CD4-positive, alpha-beta T cell treated with Interleukin-10 for 1 hour (primary cell): ENCODE data around the gene SLC41A3.

ENCODE experiments used
- DNase-seq: peaks from one replicate; pipeline ENCODE4 v3.0.0-alpha.2; 2020

The SLC41A3 gene

GRCh38 chr3:126083913-126084767, at the start of gene SLC41A3:
SLC41A3 (minus strand) TSS chr3:126084124; CDS start chr3:126068219, 15,905 bp downstream.
- peak; percentile 85 for DNase-seq

GRCh38 chr3:126133606-126134005, 49.7 kb upstream of the SLC41A3 start:
- DNase-seq: no peak

- DNase-seq: no peak
These were observed 49.0 kb upstream of the SLC41A3 start for GRCh38 chr3:126132751-126133511.

- DNase-seq: no peak
These were observed 48.2 kb upstream of the SLC41A3 start for GRCh38 chr3:126131881-126132750.

- DNase-seq: no peak
These were observed 47.2 kb upstream of the SLC41A3 start for GRCh38 chr3:126130981-126131745.

GRCh38 chr3:126130081-126130855, 46.3 kb upstream of the SLC41A3 start:
- no peak for DNase-seq

- DNase-seq: no peak
These were observed 45.5 kb upstream of the SLC41A3 start for GRCh38 chr3:126129398-126129891.

- DNase-seq: no peak
These were observed 44.8 kb upstream of the SLC41A3 start for GRCh38 chr3:126128504-126129397.

- no peak for DNase-seq
These were observed 44.0 kb upstream of the SLC41A3 start for GRCh38 chr3:126127904-126128303.

- DNase-seq: no peak
These were observed 43.5 kb upstream of the SLC41A3 start for GRCh38 chr3:126127452-126127851.

- no peak for DNase-seq
These were observed 43.0 kb upstream of the SLC41A3 start for GRCh38 chr3:126126811-126127431.

GRCh38 chr3:126126286-126126685, 42.4 kb upstream of the SLC41A3 start:
- no peak for DNase-seq

GRCh38 chr3:126125781-126126251, 41.9 kb upstream of the SLC41A3 start:
- no peak for DNase-seq

- DNase-seq: no peak
These were observed 41.4 kb upstream of the SLC41A3 start for GRCh38 chr3:126125341-126125740.

GRCh38 chr3:126124896-126125295, 41.0 kb upstream of the SLC41A3 start:
- no peak for DNase-seq

GRCh38 chr3:126124148-126124868, 40.4 kb upstream of the SLC41A3 start:
- no peak for DNase-seq

- no peak for DNase-seq
These were observed 37.7 kb upstream of the SLC41A3 start for GRCh38 chr3:126121632-126122031.

- DNase-seq: no peak
These were observed 37.1 kb upstream of the SLC41A3 start for GRCh38 chr3:126121074-126121473.

GRCh38 chr3:126119976-126120375, 36.1 kb upstream of the SLC41A3 start:
- DNase-seq: no peak
